Trophoblast cell (in vitro differentiated cells and primary cell): ENCODE measurements around the gene SLC25A19.

Experiments used
- DNase-seq, 2 donors: peaks; one replicate each; pipeline ENCODE4 v3.0.0-alpha.2; 2016
- H2AFZ ChIP-seq: 2 replicates; pipeline ENCODE4 v1.6.1; 2013; ENCODE audit warnings: low read length, moderate library complexity, mild to moderate bottlenecking; ENCODE audit not compliant: insufficient read depth, poor library complexity
- H2AK5ac ChIP-seq: 2 replicates; pipeline ENCODE4 v1.6.1; 2013; ENCODE audit warnings: mild to moderate bottlenecking, low read length
- H2BK120ac ChIP-seq: 2 replicates; pipeline ENCODE4 v1.6.1; 2013; ENCODE audit warnings: low read length, mild to moderate bottlenecking, moderate library complexity; ENCODE audit not compliant: insufficient read depth, poor library complexity
- H2BK12ac ChIP-seq: 2 replicates; pipeline ENCODE4 v1.6.1; 2013; ENCODE audit warnings: mild to moderate bottlenecking, low read length, moderate library complexity
- H2BK5ac ChIP-seq: 2 replicates; pipeline ENCODE4 v1.6.1; 2013; ENCODE audit warnings: low read length, low read depth, moderate library complexity, mild to moderate bottlenecking; ENCODE audit not compliant: poor library complexity
- H3K14ac ChIP-seq: 2 replicates; pipeline ENCODE4 v1.6.1; 2013; ENCODE audit warnings: mild to moderate bottlenecking, low read length
- H3K18ac ChIP-seq: 2 replicates; pipeline ENCODE4 v1.6.1; 2013; ENCODE audit warnings: mild to moderate bottlenecking, low read length
- H3K23ac ChIP-seq: 2 replicates; pipeline ENCODE4 v1.6.1; 2013; ENCODE audit warnings: low read length
- H3K27ac ChIP-seq: 2 replicates; pipeline ENCODE4 v1.5.1; 2013; ENCODE audit warnings: low read depth, mild to moderate bottlenecking, inconsistent platforms, low read length, moderate library complexity
- H3K27me3 ChIP-seq: 2 replicates; pipeline ENCODE4 v1.6.1; 2013; ENCODE audit warnings: inconsistent platforms, mild to moderate bottlenecking, low read length, moderate library complexity; ENCODE audit not compliant: insufficient read depth
- H3K36me3 ChIP-seq, 2 experiments: 1 replicate in 1 of 2; 2 replicates in 1 of 2; pipeline ENCODE4 v1.6.1; 2013; ENCODE audit warnings: low read length in 2 of 2, mild to moderate bottlenecking in 2 of 2, moderate library complexity in 1 of 2; ENCODE audit not compliant: insufficient read depth in 2 of 2, control insufficient read depth in 1 of 2
- H3K4ac ChIP-seq: 2 replicates; pipeline ENCODE4 v1.6.1; 2013; ENCODE audit warnings: low read depth, mild to moderate bottlenecking, low read length, moderate library complexity
- H3K4me1 ChIP-seq, 2 experiments: 1 replicate in 1 of 2; 2 replicates in 1 of 2; pipeline ENCODE4 v1.6.1; 2013; ENCODE audit warnings: low read length in 2 of 2, mild to moderate bottlenecking in 2 of 2, moderate library complexity in 1 of 2; ENCODE audit not compliant: insufficient read depth in 2 of 2, control insufficient read depth in 1 of 2
- H3K4me2 ChIP-seq: 2 replicates; pipeline ENCODE4 v1.6.1; 2013; ENCODE audit warnings: inconsistent platforms, mild to moderate bottlenecking, low read length, moderate library complexity
- H3K4me3 ChIP-seq: 2 replicates; pipeline ENCODE4 v1.5.1; 2013; ENCODE audit warnings: mild to moderate bottlenecking, low read depth, low read length, inconsistent platforms
- H3K79me1 ChIP-seq: one replicate; pipeline ENCODE4 v1.6.1; 2013; ENCODE audit warnings: low read length
- H3K79me2 ChIP-seq: 2 replicates; pipeline ENCODE4 v1.6.1; 2013; ENCODE audit warnings: low read length, mild to moderate bottlenecking; ENCODE audit not compliant: control insufficient read depth, insufficient read depth, poor library complexity
- H3K9ac ChIP-seq: 2 replicates; pipeline ENCODE4 v1.6.1; 2013; ENCODE audit warnings: mild to moderate bottlenecking, low read length
- H3K9me3 ChIP-seq: 2 replicates; pipeline ENCODE4 v1.6.1; 2013; ENCODE audit warnings: low read depth, mild to moderate bottlenecking, control low read depth, inconsistent platforms, low read length; ENCODE audit not compliant: insufficient read depth
- H4K12ac ChIP-seq: 2 replicates; pipeline ENCODE4 v1.6.1; 2013; ENCODE audit warnings: low read depth, mild to moderate bottlenecking, low read length, moderate library complexity
- H4K8ac ChIP-seq: 2 replicates; pipeline ENCODE4 v1.6.1; 2013; ENCODE audit warnings: low read depth, mild to moderate bottlenecking, low read length, moderate library complexity
- H4K91ac ChIP-seq: one replicate; pipeline ENCODE4 v1.6.1; 2013; ENCODE audit warnings: low read depth, mild to moderate bottlenecking, low read length, moderate library complexity
- WGBS: extraction: QIAGEN DNeasy Blood & Tissue Kit; methylation state at CpG from one replicate; pipeline ENCODE4 v1.1.7; 2013; ENCODE audit warnings: missing lambda C conversion rate; ENCODE audit not compliant: insufficient read length, insufficient coverage; ENCODE audit errors: extremely low coverage; 5-methylcytosine and 5-hydroxymethylcytosine counted together

Gene SLC25A19

DNA sequence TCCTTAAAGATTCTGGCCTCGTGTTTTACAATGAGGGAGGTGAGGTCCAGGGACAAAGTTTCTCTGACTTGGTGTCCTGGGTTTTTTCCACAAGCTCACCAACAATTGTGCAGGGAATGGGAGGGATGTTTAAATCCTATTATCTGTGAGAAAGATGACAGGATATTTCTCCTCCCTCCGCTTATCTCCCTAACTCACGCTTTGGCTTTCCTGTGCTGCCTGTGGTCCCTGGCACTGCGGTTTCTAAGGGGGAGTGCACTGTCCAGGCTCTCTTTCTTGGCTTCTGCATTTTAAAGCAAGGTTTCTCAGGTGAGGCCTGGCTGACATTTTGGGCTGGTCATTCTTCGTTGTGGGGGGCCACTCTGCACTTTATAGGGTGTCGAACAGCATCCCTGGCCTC is 44.2 kb downstream of the SLC25A19 start:
- H3K79me2 ChIP-seq, result peaks cover 2% of the 10 kb centered on the region
- H4K91ac ChIP-seq, result no peak overlapping the region
- no peak overlapping the region for H2AFZ ChIP-seq
- no peaks in the 10 kb centered on the region for H3K27me3 ChIP-seq
- no peak overlapping the region for H3K4me2 ChIP-seq
- H3K36me3 ChIP-seq, result peaks cover 56 to 66% of the 10 kb centered on the region in 2 experiments
- DNase-seq, result no peak
- H3K27ac ChIP-seq, result no peak overlapping the region
- H3K18ac ChIP-seq, result no peak overlapping the region
- no peaks in the 10 kb centered on the region for H3K79me1 ChIP-seq
- no peak overlapping the region for H3K4me3 ChIP-seq
- H4K12ac ChIP-seq, result no peak overlapping the region
- no CpG with 5 or more reads among the region's 6 CpGs for WGBS
- no peak overlapping the region for H2AK5ac ChIP-seq
- H3K4ac ChIP-seq, result no peak overlapping the region
- H2BK5ac ChIP-seq, result no peak overlapping the region
- H3K14ac ChIP-seq, result no peak overlapping the region
- no peak overlapping the region for H3K9ac ChIP-seq
- peaks cover 7 to 9% of the 10 kb centered on the region in 2 experiments for H3K4me1 ChIP-seq
- H2BK12ac ChIP-seq, result no peak overlapping the region
- H3K9me3 ChIP-seq, result no peaks in the 10 kb centered on the region
- no peak overlapping the region for H3K23ac ChIP-seq
- no peak overlapping the region for H2BK120ac ChIP-seq
- no peak overlapping the region for H4K8ac ChIP-seq

DNA sequence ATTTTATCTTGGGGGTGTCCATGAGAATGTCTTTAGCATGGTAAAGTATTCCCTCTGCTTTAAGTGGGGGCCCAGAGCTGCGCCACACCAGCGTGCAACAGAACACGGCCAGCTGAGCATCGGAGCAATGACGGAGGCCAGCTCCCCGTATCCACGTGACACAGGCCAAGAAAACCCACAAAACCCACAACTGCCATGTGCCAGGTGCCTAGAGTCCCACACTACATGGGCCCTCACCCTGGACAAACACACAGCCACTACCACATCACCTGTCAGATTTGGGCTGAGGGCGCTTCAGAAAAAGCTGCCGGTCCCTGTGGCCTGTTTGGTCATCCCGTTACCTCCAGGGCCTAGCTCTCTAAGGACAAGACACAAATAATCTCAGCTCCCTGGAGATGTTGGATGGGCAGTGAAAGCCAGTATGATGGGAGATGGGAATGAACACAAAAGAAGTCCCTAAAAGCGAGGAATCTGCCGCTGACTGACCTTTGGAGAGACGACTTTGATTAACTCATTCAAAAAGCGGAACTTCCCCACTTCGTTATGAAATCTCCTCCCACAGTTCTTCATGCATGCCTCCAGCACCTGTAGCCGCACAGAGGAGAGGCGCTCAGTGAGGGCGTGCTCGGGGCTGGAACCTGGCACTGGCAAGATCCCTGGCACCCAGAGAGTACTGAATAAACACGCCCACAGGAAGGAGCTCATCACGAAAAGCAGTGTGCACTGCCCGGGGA is 44.9 kb downstream of the SLC25A19 start:
- no peak overlapping the region for H4K12ac ChIP-seq
- no peaks in the 10 kb centered on the region for H3K9me3 ChIP-seq
- peaks cover 5 to 6% of the 10 kb centered on the region in 2 experiments for H3K4me1 ChIP-seq
- no peak overlapping the region for H3K4me3 ChIP-seq
- H3K4ac ChIP-seq, result no peak overlapping the region
- no peak overlapping the region for H2AFZ ChIP-seq
- peaks cover 2% of the 10 kb centered on the region for H3K79me2 ChIP-seq
- H2BK12ac ChIP-seq, result no peak overlapping the region
- no peak overlapping the region for H2BK120ac ChIP-seq
- peaks cover 62 to 72% of the 10 kb centered on the region in 2 experiments for H3K36me3 ChIP-seq
- no peak overlapping the region for H2AK5ac ChIP-seq
- no peak overlapping the region for H2BK5ac ChIP-seq
- H3K9ac ChIP-seq, result no peak overlapping the region
- H3K79me1 ChIP-seq, result no peaks in the 10 kb centered on the region
- no peak overlapping the region for H3K27ac ChIP-seq
- DNase-seq, result no peak
- H3K18ac ChIP-seq, result no peak overlapping the region
- no peak overlapping the region for H3K4me2 ChIP-seq
- H3K27me3 ChIP-seq, result no peaks in the 10 kb centered on the region
- WGBS, result no CpG with 5 or more reads among the region's 22 CpGs
- H3K14ac ChIP-seq, result no peak overlapping the region
- H3K23ac ChIP-seq, result no peak overlapping the region
- no peak overlapping the region for H4K8ac ChIP-seq
- no peak overlapping the region for H4K91ac ChIP-seq

DNA sequence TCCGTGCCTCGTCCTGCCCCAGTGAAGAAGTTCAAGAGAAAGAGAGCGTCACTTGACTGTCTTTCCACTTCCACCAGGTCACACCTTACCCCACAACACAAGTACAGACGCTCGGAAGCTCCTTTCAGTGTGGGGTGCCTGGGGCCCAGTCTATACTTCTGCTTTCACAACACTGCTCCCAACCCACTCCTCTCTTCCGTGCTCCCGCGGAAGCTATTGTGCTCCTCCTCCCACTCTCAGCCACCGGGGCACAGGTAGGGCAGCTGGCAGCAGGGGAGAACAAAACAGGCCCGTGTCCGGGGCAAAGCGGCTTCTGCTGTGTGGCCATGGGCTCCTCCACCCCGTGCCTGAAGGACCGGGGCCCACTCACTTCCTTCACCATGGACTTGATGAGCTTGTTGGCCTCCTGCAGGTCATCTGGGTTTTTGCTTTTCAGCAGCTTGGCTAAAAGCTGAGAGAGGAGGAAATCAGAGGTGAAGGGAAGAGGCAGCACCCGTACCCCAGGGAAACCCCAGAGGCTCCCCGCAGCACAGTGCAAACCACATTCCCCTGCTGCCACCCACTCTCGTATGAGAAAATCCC is 46.7 kb downstream of the SLC25A19 start:
- WGBS, result no CpG with 5 or more reads among the region's 17 CpGs
- H2AFZ ChIP-seq, result no peak overlapping the region

DNA sequence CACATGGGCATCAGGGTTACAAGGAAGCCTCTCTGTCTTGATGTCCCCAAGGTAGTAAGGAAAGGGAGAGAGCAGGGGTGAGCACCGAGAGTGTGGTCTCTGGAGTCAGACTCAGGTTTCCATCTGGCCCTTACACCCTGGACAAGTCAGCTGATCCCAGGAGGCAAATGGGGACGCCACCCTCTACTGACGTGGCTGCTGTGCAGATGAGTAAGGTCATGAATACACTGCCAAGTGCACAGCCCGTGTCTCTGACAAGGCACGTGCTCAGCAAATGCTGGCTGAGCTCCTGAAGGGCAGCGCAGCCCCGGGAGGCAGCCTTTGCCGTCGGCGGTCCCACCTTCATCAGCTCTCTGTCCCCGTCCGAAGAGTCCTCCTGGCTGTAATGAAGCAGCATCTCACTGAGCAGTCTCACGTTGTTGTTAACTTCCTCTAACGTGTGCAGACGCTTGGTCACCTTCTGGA is 47.2 kb downstream of the SLC25A19 start:
- Histone ChIP-seq H2BK120ac (no peak overlapping the region), H3K14ac (no peak overlapping the region), H2AFZ (no peak overlapping the region), H3K4me3 (no peak overlapping the region), H3K27ac (no peak overlapping the region), H2BK5ac (no peak overlapping the region), H3K36me3 (peaks cover 85 to 94% of the 10 kb centered on the region in 2 experiments), H3K23ac (no peak overlapping the region), H3K4me2 (no peak overlapping the region), H4K8ac (no peak overlapping the region), H3K18ac (no peak overlapping the region), H3K4ac (no peak overlapping the region), H3K4me1 (peaks cover 5 to 6% of the 10 kb centered on the region in 2 experiments), H2BK12ac (no peak overlapping the region), H4K91ac (no peak overlapping the region), H3K27me3 (no peaks in the 10 kb centered on the region), H4K12ac (no peak overlapping the region), H3K9ac (no peak overlapping the region), H2AK5ac (no peak overlapping the region), H3K79me1 (no peaks in the 10 kb centered on the region), H3K79me2 (no peaks in the 10 kb centered on the region), H3K9me3 (peaks cover 1% of the 10 kb centered on the region)
- peak in 1 of 2 donors; percentile 26 for DNase-seq
- WGBS, result no CpG with 5 or more reads among the region's 15 CpGs

More for the DNA sequence above, 46.7 kb downstream of the SLC25A19 start:
- Histone ChIP-seq H3K27ac (no peak overlapping the region), H2AK5ac (no peak overlapping the region), H3K27me3 (no peaks in the 10 kb centered on the region), H3K18ac (no peak overlapping the region), H3K14ac (no peak overlapping the region), H3K4me2 (no peak overlapping the region), H3K4me3 (no peak overlapping the region), H2BK12ac (no peak overlapping the region), H3K9ac (no peak overlapping the region), H3K4ac (no peak overlapping the region), H3K9me3 (peaks cover 1% of the 10 kb centered on the region), H3K23ac (no peak overlapping the region), H4K8ac (no peak overlapping the region), H4K12ac (no peak overlapping the region), H2BK5ac (no peak overlapping the region), H2BK120ac (no peak overlapping the region), H3K4me1 (peaks cover 5 to 6% of the 10 kb centered on the region in 2 experiments), H3K79me1 (no peaks in the 10 kb centered on the region), H3K79me2 (no peaks in the 10 kb centered on the region), H3K36me3 (peaks cover 79 to 89% of the 10 kb centered on the region in 2 experiments), H4K91ac (no peak overlapping the region)
- no peak for DNase-seq
